Measurements from ENCODE around the gene SIAE. TPM values are rescaled to one million over a fixed set of nuclear protein-coding genes. Genes with fewer than 3 reads are reported as not detected.
A peak's percentile ranks its signal among the peaks of the same experiment; 100 is the strongest.

The SIAE gene
- total and polyA plus RNA-seq, 4 experiments from 2014 or later: 2.8 to 6.8 (median 4.5) TPM

GRCh38 chr11:124658501-124658900, 15.0 kb downstream of the SIAE start:
- H3K27me3 ChIP-seq (ENCODE audit: insufficient read depth, low read length): no peaks in the 10 kb centered on the region
- Mint-ChIP-seq H3K4me1 (no peaks in the 10 kb centered on the region), H3K4me3 (no peak overlapping the region), H3K36me3 (peaks cover 5 to 16% of the 10 kb centered on the region in 2 donors), H3K27me3 (no peaks in the 10 kb centered on the region), H3K9me3 (no peaks in the 10 kb centered on the region), H3K27ac (peak overlapping the region in 1 of 7 donors; percentile 2)
- H3K27ac ChIP-seq (ENCODE audit: low read depth, low read length): no peak overlapping the region
- DNase-seq: no peak
- H3K36me3 ChIP-seq (ENCODE audit: insufficient read depth, low read length): no peaks in the 10 kb centered on the region
- ChIA-PET CTCF (ENCODE audit: partially characterized antibody) (interaction anchor here (1.0 to 1.1 kb wide), 3 partner anchors 11 to 208 kb away, joined by 3 to 4 read pairs (median 3); no protein-coding TSS in a partner anchor), POLR2A (ENCODE audit: partially characterized antibody) (no interaction called here)
- no peaks in the 10 kb centered on the region for H3K4me1 ChIP-seq (ENCODE audit: insufficient read depth, low read length)
- no peak overlapping the region for H3K4me3 ChIP-seq (ENCODE audit: low read length in 2 of 2)
- intact Hi-C loops (cut with micrococcal nuclease): no loop called here
- H3K9me3 ChIP-seq (ENCODE audit: control insufficient read depth in 1 of 2, low read length in 2 of 2): no peaks in the 10 kb centered on the region

GRCh38 chr11:124657904-124658303, 15.6 kb downstream of the SIAE start:
- no peaks in the 10 kb centered on the region for H3K27me3 ChIP-seq (ENCODE audit: insufficient read depth, low read length)
- H3K27ac ChIP-seq (ENCODE audit: low read depth, low read length): no peak overlapping the region
- H3K27ac Mint-ChIP-seq: no peak overlapping the region
- no peaks in the 10 kb centered on the region for H3K4me1 ChIP-seq (ENCODE audit: insufficient read depth, low read length)
- no peak overlapping the region for H3K4me3 ChIP-seq (ENCODE audit: low read length in 2 of 2)
- ChIA-PET POLR2A (ENCODE audit: partially characterized antibody) (no interaction called here), CTCF (ENCODE audit: partially characterized antibody) (no interaction called here)
- no peaks in the 10 kb centered on the region for H3K4me1 Mint-ChIP-seq
- H3K9me3 Mint-ChIP-seq: no peaks in the 10 kb centered on the region
- peaks cover 7 to 21% of the 10 kb centered on the region in 2 donors for H3K36me3 Mint-ChIP-seq
- no peak for DNase-seq
- no peaks in the 10 kb centered on the region for H3K36me3 ChIP-seq (ENCODE audit: insufficient read depth, low read length)
- H3K4me3 Mint-ChIP-seq: no peak overlapping the region
- intact Hi-C loops (cut with micrococcal nuclease): no loop called here
- no peaks in the 10 kb centered on the region for H3K9me3 ChIP-seq (ENCODE audit: control insufficient read depth in 1 of 2, low read length in 2 of 2)
- H3K27me3 Mint-ChIP-seq: no peaks in the 10 kb centered on the region

- no peaks in the 10 kb centered on the region for H3K27me3 ChIP-seq (ENCODE audit: insufficient read depth, low read length)
- no peaks in the 10 kb centered on the region for H3K4me1 Mint-ChIP-seq
- no peaks in the 10 kb centered on the region for H3K4me1 ChIP-seq (ENCODE audit: insufficient read depth, low read length)
- DNase-seq: no peak
- no peak overlapping the region for H3K4me3 Mint-ChIP-seq
- ChIA-PET CTCF (ENCODE audit: partially characterized antibody) (no interaction called here), POLR2A (ENCODE audit: partially characterized antibody) (no interaction called here)
- H3K36me3 ChIP-seq (ENCODE audit: insufficient read depth, low read length): no peaks in the 10 kb centered on the region
- no peak overlapping the region for H3K27ac Mint-ChIP-seq
- H3K27ac ChIP-seq (ENCODE audit: low read depth, low read length): no peak overlapping the region
- intact Hi-C loops (cut with micrococcal nuclease): no loop called here
- no peaks in the 10 kb centered on the region for H3K9me3 ChIP-seq (ENCODE audit: control insufficient read depth in 1 of 2, low read length in 2 of 2)
- no peak overlapping the region for H3K4me3 ChIP-seq (ENCODE audit: low read length in 2 of 2)
- no peaks in the 10 kb centered on the region for H3K9me3 Mint-ChIP-seq
- peaks cover 9 to 26% of the 10 kb centered on the region in 2 donors for H3K36me3 Mint-ChIP-seq
- H3K27me3 Mint-ChIP-seq: no peaks in the 10 kb centered on the region
Observed at GRCh38 chr11:124656774-124657630, 16.5 kb downstream of the SIAE start.

GRCh38 chr11:124648610-124649009, 24.9 kb downstream of the SIAE start:
- intact Hi-C loops (cut with micrococcal nuclease): no loop called here
- CTCF ChIA-PET (ENCODE audit: partially characterized antibody): interaction anchor here (1.0 to 3.1 kb wide), 3 partner anchors 13 to 188 kb away, joined by 3 to 9 read pairs (median 7); no protein-coding TSS in a partner anchor
- H3K27me3 ChIP-seq (ENCODE audit: insufficient read depth, low read length): no peaks in the 10 kb centered on the region
- no peak overlapping the region for H3K27ac ChIP-seq (ENCODE audit: low read depth, low read length)
- H3K36me3 ChIP-seq (ENCODE audit: insufficient read depth, low read length): no peaks in the 10 kb centered on the region
- POLR2A ChIA-PET (ENCODE audit: partially characterized antibody): no interaction called here
- Mint-ChIP-seq H3K4me1 (peaks cover 0 to 4% (median under 1%) of the 10 kb centered on the region in 4 donors), H3K9me3 (no peaks in the 10 kb centered on the region), H3K36me3 (peaks cover 6 to 23% of the 10 kb centered on the region in 2 donors), H3K4me3 (no peak overlapping the region), H3K27me3 (no peaks in the 10 kb centered on the region), H3K27ac (peak overlapping the region in 1 of 7 donors; percentile 31)
- H3K9me3 ChIP-seq (ENCODE audit: control insufficient read depth in 1 of 2, low read length in 2 of 2): no peaks in the 10 kb centered on the region
- no peak for DNase-seq
- peaks cover 4% of the 10 kb centered on the region for H3K4me1 ChIP-seq (ENCODE audit: insufficient read depth, low read length)
- H3K4me3 ChIP-seq (ENCODE audit: low read length in 2 of 2): no peak overlapping the region

- Histone ChIP-seq H3K4me3 (ENCODE audit: low read length in 2 of 2) (no peak overlapping the region), H3K27me3 (ENCODE audit: insufficient read depth, low read length) (no peaks in the 10 kb centered on the region), H3K9me3 (ENCODE audit: control insufficient read depth in 1 of 2, low read length in 2 of 2) (no peaks in the 10 kb centered on the region), H3K36me3 (ENCODE audit: insufficient read depth, low read length) (no peaks in the 10 kb centered on the region), H3K27ac (ENCODE audit: low read depth, low read length) (no peak overlapping the region), H3K4me1 (ENCODE audit: insufficient read depth, low read length) (peaks cover 4% of the 10 kb centered on the region)
- Mint-ChIP-seq H3K27me3 (no peaks in the 10 kb centered on the region), H3K36me3 (peaks cover 1 to 7% of the 10 kb centered on the region in 2 donors), H3K27ac (peak overlapping the region in 1 of 7 donors; percentile 68), H3K9me3 (no peaks in the 10 kb centered on the region), H3K4me1 (peaks cover 0 to 4% (median under 1%) of the 10 kb centered on the region in 4 donors), H3K4me3 (no peak overlapping the region)
- POLR2A ChIA-PET (ENCODE audit: partially characterized antibody): no interaction called here
- CTCF ChIA-PET (ENCODE audit: partially characterized antibody): interaction anchor here (0.9 to 4.5 kb wide), 4 partner anchors 118 to 190 kb away, joined by 3 to 31 read pairs (median 6); no protein-coding TSS in a partner anchor
- DNase-seq: no peak
- intact Hi-C loops (cut with micrococcal nuclease): no loop called here
Observed at GRCh38 chr11:124646148-124646547, 27.4 kb downstream of the SIAE start.

- intact Hi-C loops (cut with micrococcal nuclease): loop anchor here (1.0 kb wide), 4 partner anchors 25 to 223 kb away; no protein-coding TSS in a partner anchor
- Mint-ChIP-seq H3K4me3 (no peak overlapping the region), H3K27ac (no peak overlapping the region), H3K36me3 (peaks cover 1 to 6% of the 10 kb centered on the region in 2 donors), H3K27me3 (no peaks in the 10 kb centered on the region), H3K9me3 (no peaks in the 10 kb centered on the region), H3K4me1 (peaks cover 0 to 4% (median under 1%) of the 10 kb centered on the region in 4 donors)
- ChIA-PET POLR2A (ENCODE audit: partially characterized antibody) (no interaction called here), CTCF (ENCODE audit: partially characterized antibody) (interaction anchor here (0.6 to 4.5 kb wide), 22 partner anchors 10 to 910 kb away, joined by 3 to 31 read pairs (median 4); partner anchors contain the start of gene TBRG1)
- Histone ChIP-seq H3K27me3 (ENCODE audit: insufficient read depth, low read length) (no peaks in the 10 kb centered on the region), H3K36me3 (ENCODE audit: insufficient read depth, low read length) (no peaks in the 10 kb centered on the region), H3K9me3 (ENCODE audit: control insufficient read depth in 1 of 2, low read length in 2 of 2) (no peaks in the 10 kb centered on the region), H3K27ac (ENCODE audit: low read depth, low read length) (no peak overlapping the region), H3K4me3 (ENCODE audit: low read length in 2 of 2) (no peak overlapping the region), H3K4me1 (ENCODE audit: insufficient read depth, low read length) (peaks cover 4% of the 10 kb centered on the region)
- peak in 4 of 5 donors; percentile 25 to 36 (median 31) for DNase-seq
Observed at GRCh38 chr11:124644426-124645280, 28.9 kb downstream of the SIAE start.
